GM21528 (cell line): ENCODE results near the gene SOWAHD.
"Not testable (repeated sequence)": the region's sequence is repeated elsewhere in the genome, so short reads cannot be mapped to it uniquely, and the experiment has no call there.

Experiments
- ATAC-seq: cut with Tn5 transposase; IDR thresholded peaks from one replicate; pipeline ENCODE4 v1.9.1; 2021; ENCODE audit warnings: mild to moderate bottlenecking, moderate library complexity; ENCODE audit not compliant: unreplicated experiment, low FRiP score

SOWAHD gene

DNA sequence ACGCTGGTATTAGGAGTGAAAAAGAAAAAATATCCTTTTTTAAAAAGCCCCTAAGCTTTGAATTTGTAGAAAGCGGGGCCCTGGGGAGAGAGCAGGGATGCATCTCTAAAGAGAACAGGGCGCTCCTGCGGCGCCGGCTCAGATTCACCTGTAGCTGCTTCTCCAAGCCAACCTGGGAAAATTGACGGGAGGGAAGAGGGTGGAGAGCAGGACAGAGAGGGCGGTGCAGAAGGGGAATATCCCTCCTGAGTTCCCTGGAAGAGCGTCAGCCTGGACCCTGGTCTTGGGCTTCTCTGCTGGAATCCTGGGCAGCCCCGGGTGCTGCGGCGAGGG, 776 bp upstream of the SOWAHD start:
- ATAC-seq = no peak

DNA sequence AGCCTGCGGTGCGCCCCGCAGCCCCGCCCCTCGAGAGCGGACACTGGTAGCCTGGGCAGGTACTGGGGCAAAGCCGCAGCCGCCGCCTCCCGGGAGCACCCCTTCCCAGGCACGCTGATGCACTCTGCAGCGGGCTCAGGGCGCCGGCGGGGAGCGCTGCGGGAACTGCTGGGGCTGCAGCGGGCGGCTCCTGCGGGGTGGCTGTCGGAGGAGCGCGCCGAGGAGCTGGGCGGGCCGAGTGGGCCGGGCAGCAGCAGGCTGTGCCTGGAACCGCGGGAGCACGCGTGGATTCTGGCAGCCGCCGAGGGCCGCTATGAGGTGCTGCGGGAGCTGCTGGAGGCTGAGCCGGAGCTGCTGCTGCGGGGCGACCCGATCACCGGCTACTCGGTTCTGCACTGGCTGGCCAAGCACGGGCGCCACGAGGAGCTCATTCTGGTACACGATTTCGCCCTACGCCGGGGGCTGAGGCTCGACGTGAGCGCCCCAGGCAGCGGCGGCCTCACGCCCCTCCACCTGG, 401 bp downstream of the SOWAHD start:
- ATAC-seq = no peak

DNA sequence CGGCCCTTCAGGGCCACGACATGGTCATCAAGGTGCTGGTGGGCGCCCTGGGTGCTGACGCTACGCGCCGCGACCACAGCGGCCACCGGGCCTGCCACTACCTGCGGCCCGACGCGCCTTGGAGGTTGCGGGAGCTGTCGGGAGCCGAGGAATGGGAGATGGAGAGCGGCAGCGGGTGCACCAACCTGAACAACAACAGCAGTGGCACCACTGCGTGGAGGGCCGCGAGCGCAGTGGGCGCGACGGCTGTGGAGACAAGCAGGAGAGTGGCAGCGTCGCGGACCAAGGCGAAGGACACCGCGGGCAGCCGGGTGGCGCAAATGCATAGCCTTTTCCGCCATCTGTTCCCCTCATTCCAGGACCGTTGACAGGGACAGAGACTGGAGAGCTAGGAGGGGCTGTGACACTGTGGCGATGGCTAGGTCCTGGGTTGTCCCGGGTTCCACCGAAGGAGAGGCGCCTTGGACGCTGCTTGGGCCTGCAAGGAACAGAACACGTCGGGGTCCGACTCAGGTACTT, 919 bp downstream of the SOWAHD start:
- ATAC-seq = no peak

DNA sequence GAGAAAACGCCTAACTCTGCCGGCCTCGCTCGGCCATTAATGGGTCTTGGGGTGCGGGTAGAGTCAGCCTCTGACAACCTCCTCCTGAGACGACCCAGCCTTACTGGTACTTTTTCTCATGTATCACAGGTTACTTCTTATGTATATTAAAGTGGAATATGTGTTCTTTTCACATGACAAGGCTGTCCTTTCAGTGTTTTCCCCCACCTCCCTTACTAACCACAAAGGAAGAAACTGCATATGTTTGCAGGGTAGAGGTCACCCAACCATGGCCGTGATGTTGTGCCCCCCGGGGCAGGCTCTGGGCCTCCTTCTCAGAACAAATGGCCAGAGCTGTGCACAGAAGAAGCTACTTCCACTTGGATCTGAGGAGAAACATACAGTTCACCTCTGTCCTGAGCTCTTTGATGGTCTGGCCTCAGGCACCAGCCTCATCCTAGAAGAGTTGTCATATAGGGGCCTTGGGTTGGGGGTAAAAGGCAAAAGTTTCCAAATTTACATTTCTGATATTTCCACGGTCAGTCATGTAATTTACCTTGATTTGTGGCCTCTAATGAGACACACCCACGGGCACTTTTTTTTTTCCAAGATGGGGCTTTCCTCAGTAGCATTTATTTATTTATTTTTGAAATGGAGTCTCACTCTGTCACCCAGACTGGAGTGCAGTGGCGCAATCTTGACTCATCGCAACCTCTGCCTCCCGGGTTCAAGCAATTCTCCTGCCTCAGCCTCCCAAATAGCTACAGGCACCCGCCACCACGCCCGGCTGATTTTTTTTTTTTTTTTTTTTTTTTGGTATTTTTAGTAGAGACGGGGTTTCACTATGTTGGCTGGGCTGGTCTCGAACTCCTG, 1.9 kb downstream of the SOWAHD start:
- no peak for ATAC-seq

DNA sequence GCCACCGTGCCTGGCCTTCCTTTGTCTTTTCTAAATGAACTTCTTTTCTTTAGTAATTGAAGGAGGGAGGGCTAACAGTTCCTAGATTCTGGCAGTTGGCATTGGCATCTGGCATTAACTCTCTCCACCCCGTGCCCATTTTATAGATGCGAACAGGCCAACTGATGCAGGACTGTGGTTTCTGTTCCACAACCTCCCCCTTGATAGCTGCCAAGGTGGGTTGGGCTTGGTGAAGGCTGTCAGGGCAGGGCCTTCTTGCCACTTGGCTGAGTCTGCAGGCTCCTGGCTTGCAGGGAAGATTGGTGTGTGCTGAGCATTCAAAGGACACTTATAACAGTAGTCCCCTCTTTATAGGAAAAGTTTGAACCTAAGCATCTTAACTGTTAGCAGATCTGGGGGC, 4.3 kb downstream of the SOWAHD start:
- no peak for ATAC-seq

DNA sequence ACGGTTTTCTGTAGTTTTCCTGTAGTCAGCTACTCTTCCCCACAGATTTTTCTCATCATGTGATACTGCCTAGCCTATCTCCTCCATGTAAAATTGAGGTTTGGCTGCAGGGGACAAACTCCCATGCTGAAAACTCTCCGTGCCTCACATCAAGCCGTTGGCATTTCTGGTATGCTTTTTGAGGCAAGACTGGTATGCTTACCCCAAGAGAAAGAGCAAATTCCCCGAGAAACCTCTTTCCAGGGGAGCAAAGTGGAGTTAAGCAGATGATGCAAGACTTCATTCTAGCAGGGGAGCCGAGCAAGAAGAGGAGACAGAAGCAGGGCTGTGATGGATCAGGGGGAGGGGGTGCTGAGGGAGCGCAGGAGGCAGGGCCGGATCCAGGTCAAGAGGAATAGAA, 4.8 kb downstream of the SOWAHD start:
- ATAC-seq = no peak

DNA sequence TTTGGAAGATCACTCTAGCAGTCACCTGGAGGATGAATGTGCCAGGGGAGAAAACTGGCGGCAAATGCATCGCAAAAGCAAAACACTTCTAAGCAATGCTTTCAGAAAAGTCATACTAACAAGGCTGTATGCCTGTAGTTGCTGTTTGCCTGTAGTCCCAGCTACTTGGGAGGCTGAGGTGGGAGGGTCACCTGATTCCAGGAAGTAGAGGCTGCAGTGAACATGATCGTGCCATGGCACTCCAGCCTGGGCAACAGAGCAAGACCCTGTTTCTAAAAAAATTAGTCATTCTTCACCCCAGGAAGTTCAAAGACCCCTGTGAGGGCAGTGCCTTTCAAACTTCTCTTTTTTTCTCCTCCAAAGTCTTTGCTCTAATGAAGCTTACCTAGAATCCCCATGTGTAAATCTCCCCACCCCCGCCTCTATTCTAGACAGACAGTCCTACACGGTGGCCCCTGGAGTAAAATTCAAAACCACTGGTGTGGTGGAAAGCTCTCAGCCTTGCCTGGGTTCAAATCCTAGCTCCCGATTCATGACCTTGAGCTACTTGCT, 5.5 kb downstream of the SOWAHD start:
- ATAC-seq = no peak

DNA sequence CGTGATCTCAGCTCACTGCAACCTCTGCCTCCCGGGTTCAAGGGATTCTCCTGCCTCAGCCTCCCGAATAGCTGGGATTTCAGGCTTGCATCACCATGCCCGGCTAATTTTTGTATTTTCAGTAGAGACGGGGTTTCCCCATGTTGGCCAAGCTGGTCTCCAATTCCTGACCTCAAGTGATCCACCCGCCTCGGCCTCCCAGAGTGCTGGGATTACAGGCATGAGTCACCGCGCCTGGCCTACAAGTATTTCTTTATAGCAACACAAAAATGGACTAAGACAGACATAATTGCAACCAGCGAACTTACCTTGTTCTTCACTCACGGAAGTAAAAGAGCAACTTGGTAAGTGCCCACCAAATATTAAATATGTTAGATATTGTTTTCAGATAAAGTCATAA, 10.0 kb downstream of the SOWAHD start:
- ATAC-seq = not testable (repeated sequence)

DNA sequence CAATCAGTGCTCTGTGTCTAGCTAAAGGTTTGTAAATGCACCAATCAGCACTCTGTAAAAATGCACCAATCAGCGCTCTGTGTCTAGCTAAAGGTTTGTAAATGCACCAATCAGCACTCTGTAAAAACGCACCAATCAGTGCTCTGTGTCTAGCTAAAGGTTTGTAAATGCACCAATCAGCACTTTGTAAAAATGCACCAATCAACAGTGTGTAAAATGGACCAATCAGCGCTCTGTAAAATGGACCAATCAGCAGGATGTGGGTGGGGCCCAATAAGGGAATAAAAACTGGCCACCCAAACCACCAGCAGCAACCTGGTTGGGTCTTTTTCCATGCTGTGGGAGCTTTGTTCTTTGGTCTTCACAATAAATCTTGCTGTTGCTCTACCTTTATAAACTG, 11.0 kb downstream of the SOWAHD start:
- ATAC-seq = not testable (repeated sequence)

DNA sequence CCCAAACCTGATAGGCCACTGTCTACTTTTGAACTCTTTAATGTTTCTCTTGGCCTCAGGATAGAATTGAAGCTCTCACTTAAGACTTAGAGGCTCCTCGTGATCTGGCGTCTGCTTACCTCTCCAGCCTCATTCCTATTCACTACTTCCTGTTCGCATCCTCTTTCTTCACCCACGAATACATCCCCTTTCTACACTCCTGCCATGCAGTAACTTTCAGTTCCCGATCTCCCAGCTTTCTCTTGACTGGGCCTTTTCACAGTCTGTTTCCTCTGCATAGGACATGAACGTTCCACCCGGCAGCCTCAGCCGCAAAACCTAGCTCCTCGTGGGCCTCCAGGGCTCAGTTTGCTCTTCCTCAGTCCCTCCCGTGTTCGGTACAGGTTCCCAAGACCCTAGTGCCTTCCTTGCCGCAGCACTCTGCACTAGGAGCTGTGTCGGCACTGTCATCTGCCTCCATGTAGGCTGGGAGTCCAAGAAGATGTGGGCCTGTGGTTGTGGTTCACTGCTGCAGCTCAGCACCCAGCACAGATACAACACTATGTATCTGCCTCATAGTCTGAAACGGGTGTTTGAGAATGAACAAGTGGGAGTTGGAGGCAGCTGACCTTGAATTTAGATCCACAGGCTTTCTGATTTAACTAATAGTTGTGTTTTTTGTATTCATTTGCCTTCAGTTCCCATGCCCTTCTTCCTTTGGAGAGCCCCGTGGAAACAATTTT, 17.3 kb downstream of the SOWAHD start:
- no peak for ATAC-seq

DNA sequence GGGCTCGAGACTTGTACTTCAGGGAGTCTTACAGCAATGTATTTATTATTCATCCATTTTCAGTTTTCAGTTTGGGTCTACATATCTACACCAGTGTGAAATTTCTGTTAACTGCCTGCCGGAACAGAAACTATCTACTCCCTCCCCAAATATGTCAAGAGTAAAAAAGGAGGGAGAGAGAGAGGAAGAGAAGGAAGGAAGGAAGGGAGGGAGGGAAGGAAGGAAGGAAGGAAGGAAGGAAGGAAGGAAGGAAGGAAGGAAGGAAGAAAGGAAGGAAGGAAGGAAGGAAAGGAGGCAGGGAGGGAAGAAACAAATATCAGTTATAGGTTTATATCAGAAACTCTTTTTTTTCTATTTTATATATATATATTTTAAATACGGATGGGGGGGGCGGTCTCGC, 20.4 kb downstream of the SOWAHD start:
- ATAC-seq = no peak

DNA sequence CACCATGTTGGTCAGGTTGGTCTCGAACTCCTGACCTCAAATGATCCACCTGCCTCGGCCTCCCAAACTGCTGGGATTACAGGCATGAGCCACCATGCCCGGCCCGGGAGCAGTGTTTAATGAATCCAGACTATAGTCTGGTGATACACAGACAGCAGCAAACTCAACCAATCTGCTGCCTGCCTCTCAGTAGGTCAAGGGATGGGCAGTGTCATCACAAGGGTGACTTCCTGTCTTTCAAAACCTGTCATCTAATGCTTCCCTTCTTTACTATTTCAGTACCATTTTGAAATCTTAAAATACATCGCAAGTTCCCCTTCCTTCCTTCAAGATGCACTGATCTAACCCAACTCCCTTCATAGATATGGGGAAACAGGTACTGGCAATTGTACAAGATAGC, 24.6 kb downstream of the SOWAHD start:
- no peak for ATAC-seq

DNA sequence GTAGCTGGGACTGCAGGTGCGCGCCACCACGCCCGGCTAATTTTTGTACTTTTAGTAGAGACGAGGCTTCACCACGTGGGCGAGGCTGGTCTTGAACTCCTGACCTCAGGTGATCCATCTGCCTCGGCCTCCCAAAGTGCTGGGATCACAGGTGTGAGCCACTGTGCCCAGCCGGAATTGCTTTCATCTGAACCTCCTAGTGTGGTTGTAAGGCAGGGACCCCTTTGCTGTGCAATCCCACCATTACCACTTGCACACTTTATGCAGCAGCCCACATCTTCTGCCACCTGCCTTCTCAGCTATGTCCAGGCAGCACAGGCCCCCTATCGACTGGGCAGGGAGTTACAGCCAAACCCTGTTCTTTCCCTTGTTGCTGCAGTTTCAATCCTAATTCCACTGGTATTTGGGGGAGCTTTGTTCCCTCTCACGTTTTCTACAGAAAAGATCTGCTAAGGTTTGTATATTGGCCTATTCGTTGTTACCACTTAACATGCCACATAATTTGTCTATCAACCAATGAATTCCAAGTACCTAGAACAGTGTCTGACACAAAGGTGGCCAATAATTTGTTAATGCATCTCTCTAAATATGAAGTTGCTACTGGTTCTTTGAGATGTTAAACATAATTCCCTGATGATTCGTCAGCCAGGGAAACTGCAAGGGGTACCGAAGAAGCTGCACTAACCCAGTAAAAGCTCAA, 26.5 kb downstream of the SOWAHD start:
- ATAC-seq = no peak

DNA sequence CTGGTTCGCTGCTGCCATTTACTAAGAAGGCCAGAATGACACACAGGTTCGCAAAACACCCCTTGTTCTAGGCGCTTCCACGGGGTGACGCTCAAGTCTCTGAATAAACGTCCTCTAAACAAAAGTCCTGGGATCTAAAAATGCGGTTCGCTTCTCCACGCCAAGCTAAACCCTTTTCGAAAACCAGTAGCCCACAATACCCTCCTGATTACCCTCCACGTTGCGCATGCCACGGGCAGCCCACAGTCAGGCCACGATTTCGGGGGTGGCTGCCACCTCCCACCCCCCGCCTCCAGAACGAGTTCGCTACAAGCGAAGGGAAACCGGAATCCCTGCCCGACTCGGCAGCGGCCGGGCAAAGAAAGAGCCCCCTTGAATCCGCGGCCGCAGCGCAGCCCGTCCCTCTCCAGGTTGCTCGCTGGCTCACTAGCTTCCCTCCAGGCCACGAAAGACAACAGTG, 32.6 kb downstream of the SOWAHD start:
- peak; percentile 28 for ATAC-seq

DNA sequence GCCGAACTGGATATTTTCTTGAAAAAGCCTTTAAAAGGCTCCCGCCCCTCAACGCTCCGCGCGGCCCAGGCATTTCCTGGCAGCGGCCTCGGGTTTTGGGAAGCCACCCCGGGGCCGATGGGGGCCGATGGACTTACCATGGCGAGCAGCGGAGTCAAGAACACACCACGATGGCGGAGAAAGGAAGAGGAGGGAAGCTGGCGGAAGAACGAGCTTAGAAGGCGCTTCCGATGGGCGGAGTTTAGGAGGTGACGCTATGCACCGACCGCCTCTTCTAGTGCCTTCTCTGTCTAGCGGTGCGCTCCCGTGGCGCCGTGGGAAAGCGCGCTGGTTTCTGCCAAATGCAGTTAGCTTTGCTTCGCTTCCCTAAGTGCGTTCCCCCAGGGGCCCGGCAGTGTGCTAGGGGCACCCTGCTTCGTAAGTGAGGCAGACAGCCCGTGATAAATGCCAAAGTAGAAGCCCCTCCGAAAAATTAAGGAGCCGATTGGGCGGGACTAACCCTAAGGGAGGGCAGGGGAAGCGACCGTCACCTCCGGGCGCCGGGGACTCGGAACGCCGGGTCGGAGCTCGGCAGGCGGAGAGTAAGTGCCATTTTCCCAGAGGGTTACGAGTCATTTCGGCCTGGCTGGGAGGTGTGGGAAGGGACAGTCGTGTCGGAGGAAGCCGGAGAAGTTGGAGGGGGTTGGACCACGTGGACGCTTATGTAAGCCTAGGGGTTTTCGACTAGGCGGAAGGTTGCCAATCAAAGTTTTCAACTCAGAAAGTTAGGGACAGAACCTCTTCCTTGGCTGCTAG, 33.2 kb downstream of the SOWAHD start, which contains the start of gene RPL39:
Gene RPL39, minus strand, starts transcription at position 194 of the 795 bp plus-strand sequence. Its CDS starts 54 bp downstream, at position 140.
- ATAC-seq = peak; percentile 95

DNA sequence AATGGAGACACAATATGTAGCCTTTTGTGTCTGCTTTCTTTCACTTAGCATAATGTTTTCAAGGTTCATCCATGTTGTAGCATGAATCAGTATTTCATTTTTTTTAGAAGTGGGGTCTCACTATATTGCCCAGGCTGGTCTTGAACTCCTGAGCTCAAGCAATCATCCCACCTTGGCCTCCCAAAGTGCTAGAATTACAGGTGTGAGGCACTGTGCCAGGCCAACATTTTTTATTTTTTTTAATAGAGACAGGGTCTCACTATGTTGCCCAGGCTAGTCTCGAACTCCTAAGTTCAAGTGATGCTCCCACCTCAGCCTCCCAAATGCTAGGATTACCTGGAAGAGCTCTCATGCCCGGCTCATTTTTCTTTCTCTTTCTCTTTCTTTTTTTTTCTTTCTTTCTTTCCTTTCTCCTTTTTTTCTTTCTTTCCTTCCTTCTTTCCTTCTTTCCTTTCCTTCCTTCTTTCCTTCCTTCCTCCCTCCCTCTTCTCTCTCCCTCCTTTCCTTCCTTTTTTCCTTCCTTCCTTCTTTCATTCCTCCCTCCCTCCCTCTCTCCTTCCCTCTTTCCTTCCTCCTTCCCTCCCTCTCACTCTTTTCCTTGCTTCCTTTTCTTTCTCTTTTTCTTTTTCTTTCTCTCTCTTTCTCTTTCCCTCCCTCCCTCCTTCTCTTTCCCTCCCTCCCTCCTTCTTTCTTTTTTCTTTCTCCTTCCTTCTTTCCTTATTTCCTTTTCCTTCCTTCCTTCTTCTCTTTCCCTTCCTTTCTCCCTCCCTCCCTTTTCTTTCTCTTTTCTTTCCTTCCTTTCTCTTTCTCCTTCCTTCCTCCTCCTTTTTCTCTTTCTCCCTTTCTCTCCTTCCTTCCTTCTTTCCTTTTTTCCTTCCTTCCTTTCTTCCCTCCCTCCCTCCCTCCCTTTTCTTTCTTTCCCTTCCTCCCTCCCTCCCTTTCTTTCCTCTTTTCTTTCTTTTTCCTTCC, 43.1 kb downstream of the SOWAHD start:
- no peak for ATAC-seq

DNA sequence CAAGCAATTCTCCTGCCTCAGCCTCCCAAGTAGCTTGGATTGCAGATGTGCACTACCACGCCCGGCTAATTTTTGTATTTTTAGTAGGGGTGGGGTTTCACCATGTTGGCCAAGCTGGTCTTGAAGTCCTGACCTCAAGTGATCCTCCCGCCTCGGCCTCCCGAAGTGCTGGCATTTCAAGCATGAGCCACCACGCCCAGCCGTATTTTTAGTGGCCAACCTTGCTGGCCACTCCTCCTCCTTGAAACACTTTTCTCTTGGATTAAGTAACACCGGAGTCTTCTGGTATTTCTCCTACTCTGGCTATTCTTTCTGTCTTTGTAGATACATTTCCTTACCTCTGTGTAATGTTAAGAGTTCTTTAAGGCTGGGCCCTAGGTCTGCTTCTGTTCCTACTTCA, 44.2 kb downstream of the SOWAHD start:
- ATAC-seq = no peak

DNA sequence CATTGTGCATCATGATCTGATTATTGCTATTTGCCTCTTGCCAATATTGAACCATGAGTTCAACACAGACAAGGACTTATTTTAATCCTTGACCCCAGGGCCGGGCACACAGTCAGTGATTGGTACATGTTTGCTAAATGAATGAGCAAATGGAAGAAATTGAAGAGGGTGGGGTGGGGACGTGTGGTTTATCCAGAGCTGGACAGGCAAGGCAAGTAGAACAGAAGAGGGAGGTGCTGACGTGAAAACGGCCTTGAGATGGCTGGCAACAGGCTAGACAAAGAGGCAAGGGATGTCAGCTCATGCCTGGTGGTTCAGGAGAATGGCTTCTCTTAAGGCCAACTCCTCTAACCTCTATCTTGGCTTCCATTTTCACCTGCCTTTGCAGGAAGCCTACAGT, 50.1 kb downstream of the SOWAHD start:
- not testable (repeated sequence) for ATAC-seq
